HepG2 (cell line): ENCODE results near the gene HSF4. TPM values are rescaled to one million over a fixed set of nuclear protein-coding genes. Genes with fewer than 3 reads are reported as not detected.

Source experiments
- ATAC-seq: fragments of 200-7000 bp; cut with Tn5 transposase; 3 replicates; pipeline ENCODE4 v1.9.1; 2020; ENCODE audit warnings: mild to moderate bottlenecking, moderate library complexity
- BruUV-seq: library from RNA; stranded (reverse); fragments of 400-500 nt; replicated peaks from 2 replicates; lab custom pipeline; 2021; lab: Mats Ljungman, UMichigan
- CTCF ChIA-PET: fragments of 300-600 bp; formaldehyde crosslinking; extraction: SDS; loops from one replicate; lab custom pipeline; 2021; ENCODE audit warnings: low total read pairs, inconsistent platforms, low intra/inter-chr PET ratio; lab: Yijun Ruan, JAX
- POLR2A ChIA-PET: fragments of 350-600 bp; sonication (Branson Sonifier 250); formaldehyde crosslinking; loops from one replicate; lab custom pipeline; 2020; ENCODE audit warnings: antibody characterized with exemption, inconsistent platforms; lab: Yijun Ruan, JAX
- DNase-seq: peaks from one replicate; pipeline ENCODE4 v3.0.0-alpha.2; 2015; ENCODE audit warnings: low spot score
- FAIRE-seq: peaks from 3 replicates; lab custom pipeline; 2011; peaks lifted over from hg19 to GRCh38; lab: Jason Lieb, UNC
- H2AFZ ChIP-seq: one replicate; pipeline ENCODE4 v1.6.1; 2011; ENCODE audit warnings: low read length, inconsistent platforms
- H3K27ac ChIP-seq: fragments of 300-600 bp; 3 replicates; pipeline ENCODE4 v1.8.0; 2011; ENCODE audit warnings: mixed run types, mild to moderate bottlenecking, mixed read lengths, low read length, inconsistent platforms; ENCODE audit not compliant: insufficient read depth; ENCODE audit errors: extremely low read length
- H3K27me3 ChIP-seq, 2 experiments: fragments of 200-600 bp in 1 of 2; 2 replicates in 1 of 2; 3 replicates in 1 of 2; pipeline versions ENCODE4 v1.6.0 to v1.8.0; 2011; ENCODE audit warnings: low read length in 2 of 2, mild to moderate bottlenecking in 2 of 2, moderate library complexity in 2 of 2, inconsistent platforms in 1 of 2; ENCODE audit not compliant: insufficient read depth in 2 of 2, control insufficient read depth in 1 of 2
- H3K36me3 ChIP-seq, 2 experiments: fragments of 200-600 bp in 1 of 2; replicated peaks in 1 of 2; 2 replicates in 1 of 2; 3 replicates in 1 of 2; pipeline versions ENCODE4 v1.5.1 to v1.8.0; 2011; ENCODE audit warnings: low read length in 2 of 2, inconsistent platforms in 1 of 2; ENCODE audit not compliant: insufficient read depth in 2 of 2, control insufficient read depth in 1 of 2
- H3K4me1 ChIP-seq: 2 replicates; pipeline ENCODE4 v1.5.1; 2012; ENCODE audit warnings: low read length, inconsistent platforms; ENCODE audit not compliant: insufficient read depth
- H3K4me2 ChIP-seq: 2 replicates; pipeline ENCODE4 v1.6.0; 2011; ENCODE audit warnings: low read depth, low read length, inconsistent platforms
- H3K4me3 ChIP-seq, 3 experiments: fragments of 200-600 bp in 1 of 3; sonication (generic), shearing (Covaris generic) in 1 of 3; replicated peaks in 1 of 3; 2 replicates each; pipeline ENCODE4 v1.5.1; 2011 to 2016; ENCODE audit warnings: low read length in 3 of 3, inconsistent platforms in 2 of 3, low read depth in 2 of 3, mild to moderate bottlenecking in 2 of 3, control low read depth in 1 of 3, mixed read lengths in 1 of 3; ENCODE audit not compliant: insufficient read depth in 1 of 3
- H3K79me2 ChIP-seq: one replicate; pipeline ENCODE4 v1.6.1; 2011; ENCODE audit warnings: low read length, inconsistent platforms; ENCODE audit not compliant: insufficient read depth
- H3K9ac ChIP-seq: 2 replicates; pipeline ENCODE4 v1.6.0; 2011; ENCODE audit warnings: mild to moderate bottlenecking, low read depth, low read length, inconsistent platforms; ENCODE audit not compliant: insufficient read depth
- H3K9me3 ChIP-seq: 2 replicates; pipeline ENCODE4 v1.5.1; 2012; ENCODE audit warnings: mild to moderate bottlenecking, low read length
- H4K20me1 ChIP-seq: 2 replicates; pipeline ENCODE4 v1.6.0; 2011; ENCODE audit warnings: inconsistent platforms, mild to moderate bottlenecking, low read length, moderate library complexity; ENCODE audit not compliant: insufficient read depth
- FOXP1 ChIP-seq, 2 experiments: fragments of 450-650 bp in 1 of 2; IDR thresholded peaks; 2 replicates each; pipeline ENCODE4 v1.6.1; 2017 to 2018; ENCODE audit warnings: antibody characterized with exemption in 1 of 2
- KLF6 ChIP-seq: IDR thresholded peaks from 2 replicates; pipeline ENCODE4 v1.8.0; 2016; ENCODE audit warnings: missing biosample characterization, missing genetic modification reagents
- MEIS2 ChIP-seq: sonication (generic); formaldehyde crosslinking; IDR thresholded peaks from 2 replicates; pipeline ENCODE4 v1.9.0; 2021; ENCODE audit warnings: mild to moderate bottlenecking, missing genetic modification reagents
- MYC ChIP-seq: sonication (generic); formaldehyde crosslinking; IDR thresholded peaks from 2 replicates; pipeline ENCODE4 v1.9.0; 2021; ENCODE audit warnings: missing genetic modification reagents, borderline replicate concordance
- SETDB1 ChIP-seq: sonication (generic); formaldehyde crosslinking; IDR thresholded peaks from 2 replicates; pipeline ENCODE4 v1.5.1; 2020; ENCODE audit warnings: missing genetic modification reagents, mild to moderate bottlenecking, borderline replicate concordance
- SIX4 ChIP-seq: sonication (generic); formaldehyde crosslinking; IDR thresholded peaks from 2 replicates; pipeline ENCODE4 v1.4.0; 2020; ENCODE audit warnings: missing genetic modification reagents
- THYN1 ChIP-seq: sonication (generic); formaldehyde crosslinking; IDR thresholded peaks from 2 replicates; pipeline ENCODE4 v1.8.1; 2023; ENCODE audit warnings: low read depth, mild to moderate bottlenecking, moderate library complexity, missing genetic modification reagents, borderline replicate concordance
- ZNF331 ChIP-seq: sonication (generic); formaldehyde crosslinking; IDR thresholded peaks from 2 replicates; pipeline ENCODE4 v1.4.0; 2020; ENCODE audit warnings: missing genetic modification reagents
- ZNF615 ChIP-seq: sonication (generic); formaldehyde crosslinking; IDR thresholded peaks from 2 replicates; pipeline ENCODE4 v1.5.0; 2020; ENCODE audit warnings: mild to moderate bottlenecking, missing genetic modification reagents, borderline replicate concordance
- ZNF75D ChIP-seq: sonication (generic); formaldehyde crosslinking; IDR thresholded peaks from 2 replicates; pipeline ENCODE4 v1.8.1; 2023; ENCODE audit warnings: missing genetic modification reagents, mild to moderate bottlenecking, borderline replicate concordance
- WGBS: methylation state at CpG from one replicate; pipeline ENCODE4 v1.1.6; 2017; ENCODE audit warnings: low lambda C conversion rate; 5-methylcytosine and 5-hydroxymethylcytosine counted together
- in situ Hi-C: cut with HindIII; loops from 2 replicates; pipeline ENCODE4 v1.10.0; 2017; ENCODE audit warnings: low pct_unique_long_range_greater_than_20kb; ENCODE audit not compliant: extremely low pct_ligation_motif_present
- intact Hi-C: fragments of 100-400 bp; cut with micrococcal nuclease; formaldehyde crosslinking; loops from one replicate; pipeline ENCODE4 v1.10.0; 2022; ENCODE audit not compliant: unreplicated experiment
- polyA plus RNA-seq, 8 experiments: library from polyadenylated mRNA; depleted of rRNA in 3 of 8; stranded (reverse) in 7 of 8; unstranded in 1 of 8; fragments of >200 nt; fragmentation: Illumina TruSeq in 4 of 8; extraction: Trizol in 4 of 8; gene quantifications; 2 replicates each; pipeline versions ENCODE4 v1.2.1 to v1.2.3, GENCODE V29; 2011 to 2016; ENCODE audit warnings: low read depth in 4 of 8, missing spikeins in 1 of 8, mixed read lengths in 1 of 8; ENCODE audit not compliant: insufficient read depth in 1 of 8
- total RNA-seq, 5 experiments: library from RNA; depleted of rRNA; stranded (reverse); fragments of >200 nt; fragmentation: Illumina TruSeq; extraction: Trizol; gene quantifications; 2 replicates each; pipeline ENCODE4 v1.2.3, GENCODE V29; 2016; ENCODE audit warnings: low read depth in 1 of 5
- TF ChIP-seq, protein P1 (sequence below): sonication (generic); formaldehyde crosslinking; IDR thresholded peaks from 2 replicates; pipeline ENCODE4 v1.4.0; 2020; ENCODE audit warnings: missing genetic modification reagents
- TF ChIP-seq, protein P2 (sequence below): IDR thresholded peaks from 2 replicates; pipeline ENCODE4 v1.6.1; 2016; ENCODE audit warnings: missing biosample characterization, missing genetic modification reagents, low read depth
- TF ChIP-seq, protein P3 (sequence below): IDR thresholded peaks from 2 replicates; pipeline ENCODE4 v1.6.1; 2016
- TF ChIP-seq, protein P4 (sequence below): IDR thresholded peaks from 2 replicates; pipeline ENCODE4 v1.6.1; 2016; ENCODE audit warnings: low read depth
- TF ChIP-seq, protein P5 (sequence below): sonication (generic); formaldehyde crosslinking; IDR thresholded peaks from 2 replicates; pipeline ENCODE4 v1.4.0; 2020; ENCODE audit warnings: missing genetic modification reagents

HSF4 gene
- total and polyA plus RNA-seq, 2 of the 13 experiments (the other 11 are each of a cell fraction or from before 2014, with no cell fraction given), result 3.5 to 16.9 TPM

DNA sequence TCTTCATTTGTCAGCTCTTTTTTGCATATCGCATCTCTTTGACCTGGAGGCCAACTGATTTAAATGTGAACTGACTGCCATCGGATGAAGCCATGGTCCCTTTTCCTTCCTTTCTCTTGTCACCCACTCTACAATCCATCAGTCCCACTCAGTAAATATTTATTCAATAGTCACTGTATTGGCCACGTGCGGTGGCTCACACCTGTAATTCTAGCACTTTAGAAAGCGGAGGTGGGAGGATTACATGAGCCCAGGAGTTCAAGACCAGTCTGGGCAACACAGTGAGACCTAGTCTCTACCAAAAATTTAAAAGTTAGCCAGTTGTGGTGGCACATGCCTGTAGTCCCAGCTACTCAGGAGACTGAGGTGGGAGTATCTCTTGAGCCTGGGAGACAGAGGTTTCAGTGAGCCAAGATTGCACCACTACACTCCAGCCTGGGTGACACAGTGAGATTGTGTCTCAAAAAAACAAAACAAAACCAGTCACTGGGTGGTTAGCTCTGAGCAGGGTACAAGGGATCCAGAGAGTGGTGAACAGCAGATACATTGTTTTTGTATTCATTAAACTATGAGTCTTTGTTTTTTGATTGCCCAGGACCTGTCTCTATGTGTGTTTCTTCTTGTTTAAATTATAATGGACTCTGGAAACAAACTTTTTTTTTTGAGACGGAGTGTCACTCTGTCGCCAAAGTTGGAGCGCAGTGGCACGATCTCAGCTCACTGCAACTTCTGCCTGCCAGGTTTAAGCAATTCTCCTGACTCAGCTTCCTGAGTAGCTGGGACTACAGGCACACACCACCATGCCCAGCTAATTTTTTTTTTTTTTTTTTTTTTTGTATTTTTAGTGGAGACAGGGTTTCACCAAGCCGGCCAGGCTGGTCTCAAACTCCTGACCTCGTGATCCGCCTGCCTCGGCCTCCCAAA, 47.9 kb upstream of the HSF4 start:
- WGBS, result 61% methylated on average over 13 of the region's 13 CpGs
- H3K4me3 ChIP-seq, result peak overlapping the region in 1 of 3 experiments; percentile 3; a peak in 2 of 6 replicates
- H3K79me2 ChIP-seq, result peaks cover 89% of the 10 kb centered on the region
- H3K4me1 ChIP-seq, result peaks cover 62% of the 10 kb centered on the region
- H3K27me3 ChIP-seq, result no peaks in the 10 kb centered on the region
- H4K20me1 ChIP-seq, result peaks cover 59% of the 10 kb centered on the region
- H2AFZ ChIP-seq, result no peak overlapping the region
- BruUV-seq, result no TSS peak
- H3K27ac ChIP-seq, result peak overlapping the region; percentile 87
- ChIA-PET CTCF (no interaction called here), POLR2A (interaction anchor here (0.9 to 2.6 kb wide), 9 partner anchors 7 to 131 kb away, joined by 3 to 13 read pairs (median 3); partner anchors contain the start of genes FHOD1, NOL3 and PHAF1)
- in situ Hi-C loops (no loop called here), intact Hi-C loops (no loop called here)
- DNase-seq, result peak; percentile 66
- H3K36me3 ChIP-seq, result peaks cover 26 to 40% of the 10 kb centered on the region in 2 experiments
- H3K4me2 ChIP-seq, result peak overlapping the region; percentile 59
- H3K9ac ChIP-seq, result peak overlapping the region; percentile 49
- no peaks in the 10 kb centered on the region for H3K9me3 ChIP-seq
- peak; percentile 37 for FAIRE-seq
- peak; percentile 60 for ATAC-seq
- TF ChIP-seq ZNF75D (CRISPR knock-in tag) (no peak), ZNF615 (CRISPR knock-in tag) (no peak), MEIS2 (CRISPR knock-in tag) (0 out of 2 replicates have a peak, but pooled peaks have one; percentile 25), SIX4 (CRISPR knock-in tag) (no peak), ZNF331 (CRISPR knock-in tag) (no peak), MYC (CRISPR knock-in tag) (no peak), SETDB1 (no peak), KLF6 (CRISPR knock-in tag) (no peak), THYN1 (CRISPR knock-in tag) (no peak), FOXP1 (IDR thresholded peaks at IDR 0.05) (no peak), FOXP1 (CRISPR knock-in tag; IDR thresholded peaks at IDR 0.05) (peak; percentile 11; the same call in 1 of the 2 replicates)
- TF ChIP-seq, protein P1, sequence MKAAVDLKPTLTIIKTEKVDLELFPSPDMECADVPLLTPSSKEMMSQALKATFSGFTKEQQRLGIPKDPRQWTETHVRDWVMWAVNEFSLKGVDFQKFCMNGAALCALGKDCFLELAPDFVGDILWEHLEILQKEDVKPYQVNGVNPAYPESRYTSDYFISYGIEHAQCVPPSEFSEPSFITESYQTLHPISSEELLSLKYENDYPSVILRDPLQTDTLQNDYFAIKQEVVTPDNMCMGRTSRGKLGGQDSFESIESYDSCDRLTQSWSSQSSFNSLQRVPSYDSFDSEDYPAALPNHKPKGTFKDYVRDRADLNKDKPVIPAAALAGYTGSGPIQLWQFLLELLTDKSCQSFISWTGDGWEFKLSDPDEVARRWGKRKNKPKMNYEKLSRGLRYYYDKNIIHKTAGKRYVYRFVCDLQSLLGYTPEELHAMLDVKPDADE (CRISPR knock-in tag), result no peak
- TF ChIP-seq, protein P2, sequence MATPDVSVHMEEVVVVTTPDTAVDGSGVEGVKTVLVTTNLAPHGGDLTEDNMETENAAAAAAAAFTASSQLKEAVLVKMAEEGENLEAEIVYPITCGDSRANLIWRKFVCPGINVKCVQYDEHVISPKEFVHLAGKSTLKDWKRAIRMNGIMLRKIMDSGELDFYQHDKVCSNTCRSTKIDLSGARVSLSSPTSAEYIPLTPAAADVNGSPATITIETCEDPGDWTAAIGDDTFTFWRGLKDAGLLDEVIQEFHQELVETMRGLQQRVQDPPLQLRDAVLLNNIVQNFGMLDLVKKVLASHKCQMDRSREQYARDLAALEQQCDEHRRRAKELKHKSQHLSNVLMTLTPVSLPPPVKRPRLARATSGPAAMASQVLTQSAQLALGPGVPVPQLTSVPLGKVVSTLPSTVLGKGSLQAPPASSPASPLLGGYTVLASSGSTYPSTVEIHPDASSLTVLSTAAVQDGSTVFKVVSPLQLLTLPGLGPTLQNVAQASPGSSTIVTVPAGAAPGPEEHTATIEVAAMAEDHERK (CRISPR knock-in tag), result no peak
- TF ChIP-seq, protein P3, sequence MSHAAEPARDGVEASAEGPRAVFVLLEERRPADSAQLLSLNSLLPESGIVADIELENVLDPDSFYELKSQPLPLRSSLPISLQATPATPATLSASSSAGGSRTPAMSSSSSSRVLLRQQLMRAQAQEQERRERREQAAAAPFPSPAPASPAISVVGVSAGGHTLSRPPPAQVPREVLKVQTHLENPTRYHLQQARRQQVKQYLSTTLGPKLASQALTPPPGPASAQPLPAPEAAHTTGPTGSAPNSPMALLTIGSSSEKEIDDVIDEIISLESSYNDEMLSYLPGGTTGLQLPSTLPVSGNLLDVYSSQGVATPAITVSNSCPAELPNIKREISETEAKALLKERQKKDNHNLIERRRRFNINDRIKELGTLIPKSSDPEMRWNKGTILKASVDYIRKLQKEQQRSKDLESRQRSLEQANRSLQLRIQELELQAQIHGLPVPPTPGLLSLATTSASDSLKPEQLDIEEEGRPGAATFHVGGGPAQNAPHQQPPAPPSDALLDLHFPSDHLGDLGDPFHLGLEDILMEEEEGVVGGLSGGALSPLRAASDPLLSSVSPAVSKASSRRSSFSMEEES (CRISPR knock-in tag), result no peak
- TF ChIP-seq, protein P4, sequence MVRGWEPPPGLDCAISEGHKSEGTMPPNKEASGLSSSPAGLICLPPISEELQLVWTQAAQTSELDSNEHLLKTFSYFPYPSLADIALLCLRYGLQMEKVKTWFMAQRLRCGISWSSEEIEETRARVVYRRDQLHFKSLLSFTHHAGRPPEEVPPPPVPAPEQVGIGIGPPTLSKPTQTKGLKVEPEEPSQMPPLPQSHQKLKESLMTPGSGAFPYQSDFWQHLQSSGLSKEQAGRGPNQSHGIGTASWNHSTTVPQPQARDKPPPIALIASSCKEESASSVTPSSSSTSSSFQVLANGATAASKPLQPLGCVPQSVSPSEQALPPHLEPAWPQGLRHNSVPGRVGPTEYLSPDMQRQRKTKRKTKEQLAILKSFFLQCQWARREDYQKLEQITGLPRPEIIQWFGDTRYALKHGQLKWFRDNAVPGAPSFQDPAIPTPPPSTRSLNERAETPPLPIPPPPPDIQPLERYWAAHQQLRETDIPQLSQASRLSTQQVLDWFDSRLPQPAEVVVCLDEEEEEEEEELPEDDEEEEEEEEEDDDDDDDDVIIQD (CRISPR knock-in tag), result no peak
- TF ChIP-seq, protein P5, sequence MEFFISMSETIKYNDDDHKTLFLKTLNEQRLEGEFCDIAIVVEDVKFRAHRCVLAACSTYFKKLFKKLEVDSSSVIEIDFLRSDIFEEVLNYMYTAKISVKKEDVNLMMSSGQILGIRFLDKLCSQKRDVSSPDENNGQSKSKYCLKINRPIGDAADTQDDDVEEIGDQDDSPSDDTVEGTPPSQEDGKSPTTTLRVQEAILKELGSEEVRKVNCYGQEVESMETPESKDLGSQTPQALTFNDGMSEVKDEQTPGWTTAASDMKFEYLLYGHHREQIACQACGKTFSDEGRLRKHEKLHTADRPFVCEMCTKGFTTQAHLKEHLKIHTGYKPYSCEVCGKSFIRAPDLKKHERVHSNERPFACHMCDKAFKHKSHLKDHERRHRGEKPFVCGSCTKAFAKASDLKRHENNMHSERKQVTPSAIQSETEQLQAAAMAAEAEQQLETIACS, result no peak
